MM.1S (cell line): Measurements from ENCODE around the gene HLA-DMB.

Experiments
- DNase-seq: peaks from one replicate; pipeline ENCODE4 v3.0.0-alpha.2; 2015
- H2AFZ ChIP-seq: fragments of 300-600 bp; sonication (generic); 2 replicates; pipeline ENCODE4 v1.6.0; 2016; ENCODE audit warnings: antibody characterized with exemption, low read length
- H3F3A ChIP-seq: fragments of 300-600 bp; sonication (generic); 2 replicates; pipeline ENCODE4 v1.6.1; 2016; ENCODE audit warnings: mild to moderate bottlenecking, antibody characterized with exemption, low read length, moderate library complexity, mixed read lengths; ENCODE audit not compliant: insufficient read depth
- H3K27ac ChIP-seq: fragments of 300-600 bp; sonication (generic); 2 replicates; pipeline ENCODE4 v1.5.1; 2016; ENCODE audit warnings: mild to moderate bottlenecking, low read length
- H3K27me3 ChIP-seq: fragments of 300-600 bp; sonication (generic); replicated peaks from 2 replicates; pipeline ENCODE4 v1.6.0; 2016; ENCODE audit warnings: low read length; ENCODE audit not compliant: insufficient read depth
- H3K36me3 ChIP-seq: fragments of 300-600 bp; sonication (generic); replicated peaks from 2 replicates; pipeline ENCODE4 v1.6.1; 2016; ENCODE audit warnings: mild to moderate bottlenecking, low read length, mixed read lengths; ENCODE audit not compliant: insufficient read depth
- H3K4me1 ChIP-seq: fragments of 300-600 bp; sonication (generic); 2 replicates; pipeline ENCODE4 v1.6.1; 2016; ENCODE audit warnings: low read length, mixed read lengths
- H3K4me2 ChIP-seq: fragments of 300-600 bp; sonication (generic); 2 replicates; pipeline ENCODE4 v1.6.0; 2016; ENCODE audit warnings: low read depth, low read length
- H3K4me3 ChIP-seq: fragments of 300-600 bp; sonication (generic); 2 replicates; pipeline ENCODE4 v1.5.1; 2016; ENCODE audit warnings: low read length, mixed read lengths
- H3K79me2 ChIP-seq: fragments of 300-600 bp; sonication (generic); 2 replicates; pipeline ENCODE4 v1.6.1; 2016; ENCODE audit warnings: mixed run types, low read length, mixed read lengths
- H3K9ac ChIP-seq: fragments of 300-600 bp; sonication (generic); 2 replicates; pipeline ENCODE4 v1.6.1; 2016; ENCODE audit warnings: low read length, mixed read lengths
- H3K9me2 ChIP-seq: fragments of 300-600 bp; sonication (generic); replicated peaks from 2 replicates; pipeline ENCODE4 v1.6.1; 2016; ENCODE audit warnings: mild to moderate bottlenecking, low read length, mixed read lengths; ENCODE audit not compliant: insufficient read depth
- H3K9me3 ChIP-seq: fragments of 300-600 bp; sonication (generic); replicated peaks from 2 replicates; pipeline ENCODE4 v1.6.1; 2016; ENCODE audit warnings: mild to moderate bottlenecking, low read length, mixed read lengths; ENCODE audit not compliant: insufficient read depth
- H4K20me1 ChIP-seq: fragments of 300-600 bp; sonication (generic); 2 replicates; pipeline ENCODE4 v1.6.1; 2016; ENCODE audit warnings: mild to moderate bottlenecking, low read length, moderate library complexity, mixed read lengths; ENCODE audit not compliant: insufficient read depth
- EZH2 ChIP-seq: fragments of 300-600 bp; sonication (generic); optimal IDR thresholded peaks from 2 replicates; pipeline ENCODE3; 2017; ENCODE audit warnings: low read depth, mild to moderate bottlenecking, antibody characterized with exemption, low read length, mixed read lengths
- EZH2phosphoT487 ChIP-seq: fragments of 300-600 bp; sonication (generic); IDR thresholded peaks from 2 replicates; pipeline ENCODE4 v1.6.1; 2018; ENCODE audit warnings: antibody characterized with exemption, low read length
- TF ChIP-seq, protein P1 (sequence below): fragments of 300-600 bp; sonication (generic); IDR thresholded peaks from 2 replicates; pipeline ENCODE4 v1.5.1; 2016; ENCODE audit warnings: antibody characterized with exemption, low read length, mixed read lengths

HLA-DMB gene

DNA sequence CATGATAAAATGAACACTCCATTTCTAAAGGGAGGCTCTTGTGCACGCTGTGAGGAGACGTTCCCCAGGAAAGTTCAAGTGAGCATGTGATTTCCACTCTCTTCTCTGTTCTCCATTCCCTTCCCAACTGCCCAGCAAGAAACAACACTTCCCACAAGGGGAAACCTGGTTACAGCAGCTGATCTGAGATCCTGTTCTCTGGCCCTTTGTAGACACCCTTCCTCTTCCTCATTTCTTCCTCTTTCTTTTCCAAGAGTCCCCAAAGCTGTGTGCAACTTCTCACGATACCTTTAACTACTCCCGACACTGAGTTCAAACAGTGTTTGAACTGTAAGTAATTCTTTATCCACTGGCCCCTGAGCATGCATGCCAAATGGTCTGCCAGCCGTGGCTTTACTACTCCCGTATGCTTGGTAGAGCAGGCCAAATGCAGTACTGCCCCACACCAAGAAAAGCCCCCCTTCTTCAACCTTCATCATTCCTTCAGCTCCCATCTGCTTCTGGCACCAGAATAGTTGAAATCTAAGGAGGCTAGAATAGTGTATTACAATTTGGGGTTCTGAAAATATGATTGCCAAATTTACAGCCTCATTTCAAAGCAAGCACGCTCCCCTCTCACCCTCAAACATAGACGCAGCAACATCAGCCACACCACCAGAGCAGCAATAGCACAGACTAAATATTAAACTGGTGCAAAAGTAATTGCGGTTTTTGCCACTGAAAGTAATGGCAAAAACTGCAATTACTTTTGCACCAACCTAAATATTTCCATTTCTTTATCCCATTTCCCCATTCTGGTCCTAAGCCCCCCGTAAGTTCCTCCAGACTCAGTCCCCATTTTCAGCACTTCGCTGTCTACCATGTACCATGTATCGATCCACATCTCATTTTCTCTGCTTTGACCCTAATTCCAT lies 4.3 kb downstream of the HLA-DMB start:
- no peaks in the 10 kb centered on the region for H3K9me2 ChIP-seq
- no peak overlapping the region for H3K4me2 ChIP-seq
- TF ChIP-seq, protein P1, sequence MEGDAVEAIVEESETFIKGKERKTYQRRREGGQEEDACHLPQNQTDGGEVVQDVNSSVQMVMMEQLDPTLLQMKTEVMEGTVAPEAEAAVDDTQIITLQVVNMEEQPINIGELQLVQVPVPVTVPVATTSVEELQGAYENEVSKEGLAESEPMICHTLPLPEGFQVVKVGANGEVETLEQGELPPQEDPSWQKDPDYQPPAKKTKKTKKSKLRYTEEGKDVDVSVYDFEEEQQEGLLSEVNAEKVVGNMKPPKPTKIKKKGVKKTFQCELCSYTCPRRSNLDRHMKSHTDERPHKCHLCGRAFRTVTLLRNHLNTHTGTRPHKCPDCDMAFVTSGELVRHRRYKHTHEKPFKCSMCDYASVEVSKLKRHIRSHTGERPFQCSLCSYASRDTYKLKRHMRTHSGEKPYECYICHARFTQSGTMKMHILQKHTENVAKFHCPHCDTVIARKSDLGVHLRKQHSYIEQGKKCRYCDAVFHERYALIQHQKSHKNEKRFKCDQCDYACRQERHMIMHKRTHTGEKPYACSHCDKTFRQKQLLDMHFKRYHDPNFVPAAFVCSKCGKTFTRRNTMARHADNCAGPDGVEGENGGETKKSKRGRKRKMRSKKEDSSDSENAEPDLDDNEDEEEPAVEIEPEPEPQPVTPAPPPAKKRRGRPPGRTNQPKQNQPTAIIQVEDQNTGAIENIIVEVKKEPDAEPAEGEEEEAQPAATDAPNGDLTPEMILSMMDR = no peak
- TF ChIP-seq EZH2 (no peak), EZH2phosphoT487 (no peak)
- H4K20me1 ChIP-seq = no peaks in the 10 kb centered on the region
- no peaks in the 10 kb centered on the region for H3K9me3 ChIP-seq
- H3K27ac ChIP-seq = no peak overlapping the region
- H3K9ac ChIP-seq = no peak overlapping the region
- H3K27me3 ChIP-seq = no peaks in the 10 kb centered on the region
- peaks cover 4% of the 10 kb centered on the region; the same call in 1 of the 2 replicates for H3F3A ChIP-seq
- no peak overlapping the region for H3K4me3 ChIP-seq
- H2AFZ ChIP-seq = no peak overlapping the region
- H3K36me3 ChIP-seq = no peaks in the 10 kb centered on the region
- peaks cover 13% of the 10 kb centered on the region for H3K4me1 ChIP-seq
- H3K79me2 ChIP-seq = no peaks in the 10 kb centered on the region
- DNase-seq = no peak

DNA sequence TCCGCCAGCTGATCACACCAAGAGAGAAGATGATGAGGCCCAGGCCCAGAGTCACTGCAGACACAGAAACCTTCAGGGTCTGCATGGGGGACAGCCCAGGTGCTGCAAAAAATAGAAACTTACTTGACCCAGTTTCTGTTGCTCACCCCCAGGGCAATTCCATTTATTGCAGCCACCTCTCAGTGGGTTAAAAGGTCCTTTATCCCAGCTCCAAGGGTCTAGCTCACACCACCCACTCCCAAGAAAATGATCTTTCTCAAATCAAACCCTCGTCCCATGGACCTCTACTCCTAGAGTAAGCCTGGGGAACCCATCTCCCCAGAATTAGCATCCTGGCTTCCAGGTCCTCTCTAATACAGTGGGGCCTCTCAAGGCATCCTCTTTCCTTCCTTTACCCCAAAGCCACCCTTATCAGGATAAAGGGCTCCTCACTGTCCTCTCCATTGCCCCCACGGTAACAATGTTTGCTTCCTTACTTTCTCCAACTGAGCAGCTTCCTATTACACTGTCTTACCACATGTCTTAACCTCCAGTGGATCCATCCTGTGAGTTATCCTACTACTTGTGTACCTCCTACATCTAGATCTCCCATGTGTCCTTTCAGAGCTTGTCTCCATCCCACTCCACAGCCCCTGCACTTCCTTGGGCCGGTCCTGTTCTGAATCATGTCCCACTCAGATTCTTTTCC lies 5.1 kb downstream of the HLA-DMB start:
- Histone ChIP-seq H3K9ac (no peak overlapping the region), H3K36me3 (no peaks in the 10 kb centered on the region), H3K79me2 (no peaks in the 10 kb centered on the region), H3K27ac (no peak overlapping the region), H3F3A (no peaks in the 10 kb centered on the region), H3K9me3 (no peaks in the 10 kb centered on the region), H3K4me3 (no peak overlapping the region), H3K9me2 (no peaks in the 10 kb centered on the region), H2AFZ (no peak overlapping the region), H4K20me1 (no peaks in the 10 kb centered on the region), H3K4me1 (0 out of 2 replicates have a peak, but pooled peaks cover 5% of the 10 kb centered on the region), H3K27me3 (no peaks in the 10 kb centered on the region), H3K4me2 (no peak overlapping the region)
- TF ChIP-seq EZH2phosphoT487 (no peak), EZH2 (no peak)
- TF ChIP-seq, protein P1 = no peak
- DNase-seq = no peak

DNA sequence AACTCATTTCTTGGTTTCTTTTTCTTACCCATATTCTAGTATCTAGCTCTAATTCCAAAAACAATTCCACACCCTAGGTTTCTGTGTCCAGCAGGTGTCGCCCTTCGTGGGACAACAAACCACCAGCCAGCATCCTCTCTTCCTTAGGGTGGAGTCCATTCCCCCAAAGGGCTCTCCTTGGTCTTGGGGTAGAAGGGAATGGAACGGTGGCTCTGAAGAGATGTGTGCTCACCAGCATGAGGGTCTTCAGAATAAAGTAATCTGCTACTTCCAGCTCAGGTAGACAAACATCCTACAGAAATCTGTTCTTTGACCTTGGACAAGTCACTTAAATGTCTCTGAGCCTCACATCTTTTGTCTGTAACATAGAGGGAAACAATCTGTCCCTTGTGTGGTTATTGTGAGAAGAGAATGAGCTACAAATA lies 7.2 kb downstream of the HLA-DMB start:
- peak; percentile 64 for DNase-seq
- Histone ChIP-seq H3K79me2 (no peaks in the 10 kb centered on the region), H3K36me3 (no peaks in the 10 kb centered on the region), H2AFZ (no peak overlapping the region), H3K9me2 (no peaks in the 10 kb centered on the region), H3K4me2 (no peak overlapping the region), H3K4me3 (no peak overlapping the region), H3K9me3 (no peaks in the 10 kb centered on the region), H4K20me1 (no peaks in the 10 kb centered on the region), H3K4me1 (no peaks in the 10 kb centered on the region), H3K27ac (no peak overlapping the region), H3K9ac (no peak overlapping the region), H3F3A (no peaks in the 10 kb centered on the region), H3K27me3 (no peaks in the 10 kb centered on the region)
- no peak for TF ChIP-seq EZH2
- no peak for TF ChIP-seq EZH2phosphoT487
- TF ChIP-seq, protein P1 = peak; percentile 83
